H1 (cell line): ENCODE measurements around the gene FNDC10. TPM values are rescaled to one million over a fixed set of nuclear protein-coding genes. Genes with fewer than 3 reads are reported as not detected.

Experiments
- CTCF ChIA-PET: fragments of 300-600 bp; sonication (Branson Sonifier 250); formaldehyde crosslinking; loops from one replicate; lab custom pipeline; 2021; ENCODE audit not compliant: partially characterized antibody; lab: Charles Lee
- POLR2A ChIA-PET: fragments of 300-600 bp; sonication (Branson Sonifier 250); formaldehyde crosslinking; loops from one replicate; lab custom pipeline; 2021; ENCODE audit warnings: inconsistent platforms; ENCODE audit not compliant: partially characterized antibody; lab: Charles Lee
- DNase-seq, 2 experiments: peaks; one replicate each; pipeline versions ENCODE4 v3.0.0 to v3.0.0-alpha.2; 2010 to 2022; ENCODE audit warnings: low spot score in 2 of 2, low read depth in 1 of 2, mixed read lengths in 1 of 2
- FAIRE-seq: peaks from 2 replicates; lab custom pipeline; 2011; peaks lifted over from hg19 to GRCh38; lab: Jason Lieb, UNC
- H2AFZ ChIP-seq: 2 replicates; pipeline ENCODE4 v1.8.1; 2012; ENCODE audit warnings: low read length, inconsistent platforms
- H2AK5ac ChIP-seq: 2 replicates; pipeline ENCODE4 v1.6.1; 2013; ENCODE audit warnings: low read depth, low read length
- H2BK120ac ChIP-seq: replicated peaks from 2 replicates; pipeline ENCODE3; 2013; ENCODE audit warnings: low read depth, low read length, inconsistent platforms
- H2BK12ac ChIP-seq: 2 replicates; pipeline ENCODE4 v1.6.1; 2013; ENCODE audit warnings: low read depth, low read length
- H2BK15ac ChIP-seq: 2 replicates; pipeline ENCODE4 v1.6.1; 2013; ENCODE audit warnings: low read length
- H2BK20ac ChIP-seq: 2 replicates; pipeline ENCODE4 v1.6.1; 2013; ENCODE audit warnings: low read length
- H2BK5ac ChIP-seq: 2 replicates; pipeline ENCODE4 v1.6.1; 2013; ENCODE audit warnings: low read depth, low read length
- H3K14ac ChIP-seq: 2 replicates; pipeline ENCODE4 v1.6.1; 2013; ENCODE audit warnings: inconsistent platforms; ENCODE audit not compliant: insufficient read length
- H3K18ac ChIP-seq: 2 replicates; pipeline ENCODE4 v1.6.1; 2013; ENCODE audit warnings: low read length; ENCODE audit errors: extremely low read depth
- H3K23ac ChIP-seq: 2 replicates; pipeline ENCODE4 v1.6.1; 2013; ENCODE audit warnings: inconsistent platforms; ENCODE audit not compliant: insufficient read length
- H3K23me2 ChIP-seq: 2 replicates; pipeline ENCODE4 v1.6.1; 2013; ENCODE audit warnings: low read depth, low read length
- H3K27ac ChIP-seq: 2 replicates; pipeline ENCODE4 v1.6.1; 2011; ENCODE audit warnings: low read depth, low read length, inconsistent platforms
- H3K27me3 ChIP-seq, 4 experiments: replicated peaks in 1 of 4; 1 replicate in 1 of 4; 2 replicates in 3 of 4; pipeline versions ENCODE4 v1.6.1 to v1.8.1; 2011 to 2013; ENCODE audit warnings: low read length in 3 of 4, mild to moderate bottlenecking in 3 of 4, inconsistent platforms in 2 of 4, mixed read lengths in 2 of 4, moderate library complexity in 1 of 4; ENCODE audit not compliant: control insufficient read depth in 3 of 4, insufficient read depth in 3 of 4; ENCODE audit errors: extremely low read depth in 1 of 4
- H3K36me3 ChIP-seq, 4 experiments: 2 replicates each; pipeline versions ENCODE4 v1.6.1 to v1.8.1; 2011 to 2013; ENCODE audit warnings: mild to moderate bottlenecking in 4 of 4, low read length in 3 of 4, moderate library complexity in 2 of 4, control low read depth in 1 of 4, inconsistent platforms in 1 of 4; ENCODE audit not compliant: insufficient read depth in 4 of 4, control insufficient read depth in 2 of 4
- H3K4ac ChIP-seq: replicated peaks from 2 replicates; pipeline ENCODE3; 2013; ENCODE audit warnings: low read length, low read depth, mixed read lengths, inconsistent platforms; ENCODE audit not compliant: insufficient read length
- H3K4me1 ChIP-seq, 4 experiments: replicated peaks in 1 of 4; 1 replicate in 1 of 4; 2 replicates in 3 of 4; pipeline versions ENCODE4 v1.6.1 to v1.8.1; 2011 to 2013; ENCODE audit warnings: low read length in 3 of 4, inconsistent platforms in 2 of 4, mixed read lengths in 1 of 4; ENCODE audit not compliant: insufficient read depth in 4 of 4, control insufficient read depth in 3 of 4
- H3K4me2 ChIP-seq, 2 experiments: 2 replicates each; pipeline versions ENCODE4 v1.6.1 to v1.8.1; 2011 to 2013; ENCODE audit warnings: low read depth in 2 of 2, low read length in 2 of 2, control low read depth in 1 of 2, inconsistent platforms in 1 of 2, mild to moderate bottlenecking in 1 of 2; ENCODE audit not compliant: insufficient read depth in 1 of 2
- H3K4me3 ChIP-seq, 4 experiments: fragments of 200-600, 300-600 bp in 1 of 4; sonication (generic), shearing (Covaris generic), sonication (Bioruptor Twin) in 1 of 4; 2 replicates each; pipeline versions ENCODE4 v1.5.1 to v1.8.1; 2011 to 2016; ENCODE audit warnings: low read length in 4 of 4, low read depth in 3 of 4, control low read depth in 2 of 4, inconsistent platforms in 2 of 4, mild to moderate bottlenecking in 2 of 4, mixed read lengths in 1 of 4, moderate library complexity in 1 of 4; ENCODE audit not compliant: insufficient read depth in 2 of 4; ENCODE audit errors: extremely low read depth in 1 of 4
- H3K56ac ChIP-seq: replicated peaks from 2 replicates; pipeline ENCODE3; 2013; ENCODE audit warnings: low read depth, mild to moderate bottlenecking, mixed read lengths, low read length, inconsistent platforms; ENCODE audit not compliant: insufficient read length
- H3K79me1 ChIP-seq: 2 replicates; pipeline ENCODE4 v1.6.1; 2013; ENCODE audit warnings: low read depth, low read length, control low read depth
- H3K79me2 ChIP-seq, 2 experiments: 2 replicates each; pipeline versions ENCODE4 v1.6.1 to v1.8.1; 2012 to 2013; ENCODE audit warnings: low read length in 2 of 2, mild to moderate bottlenecking in 2 of 2, inconsistent platforms in 1 of 2; ENCODE audit not compliant: insufficient read depth in 2 of 2, control insufficient read depth in 1 of 2
- H3K9ac ChIP-seq, 4 experiments: replicated peaks in 1 of 4; 1 replicate in 1 of 4; 2 replicates in 3 of 4; pipeline versions ENCODE4 v1.6.1 to v1.8.1; 2011 to 2013; ENCODE audit warnings: low read depth in 3 of 4, low read length in 3 of 4, control low read depth in 2 of 4, mild to moderate bottlenecking in 2 of 4, moderate library complexity in 2 of 4, inconsistent platforms in 1 of 4; ENCODE audit errors: extremely low read depth in 1 of 4
- H3K9me3 ChIP-seq, 2 experiments: 2 replicates each; pipeline versions ENCODE4 v1.6.1 to v1.8.1; 2012 to 2013; ENCODE audit warnings: mild to moderate bottlenecking in 2 of 2, moderate library complexity in 2 of 2, control low read depth in 1 of 2, inconsistent platforms in 1 of 2, low read depth in 1 of 2, low read length in 1 of 2, mixed read lengths in 1 of 2; ENCODE audit not compliant: insufficient read depth in 2 of 2
- H4K20me1 ChIP-seq, 2 experiments: replicated peaks in 1 of 2; 2 replicates each; pipeline versions ENCODE3 to v1.8.1; 2011 to 2013; ENCODE audit warnings: inconsistent platforms in 2 of 2, low read length in 2 of 2, mild to moderate bottlenecking in 1 of 2; ENCODE audit not compliant: insufficient read depth in 2 of 2, control insufficient read depth in 1 of 2
- H4K5ac ChIP-seq: 2 replicates; pipeline ENCODE4 v1.6.1; 2013; ENCODE audit warnings: low read length, low read depth, mixed read lengths, inconsistent platforms; ENCODE audit not compliant: insufficient read length
- H4K8ac ChIP-seq: 2 replicates; pipeline ENCODE4 v1.8.0; 2013; ENCODE audit warnings: mild to moderate bottlenecking, moderate library complexity, low read length, inconsistent platforms; ENCODE audit not compliant: insufficient read depth; ENCODE audit errors: extremely low read depth
- H4K91ac ChIP-seq: replicated peaks from 2 replicates; pipeline ENCODE3; 2013; ENCODE audit warnings: low read length, mixed read lengths, inconsistent platforms; ENCODE audit not compliant: insufficient read length
- BCL11A ChIP-seq, 2 experiments: IDR thresholded peaks; one replicate each; pipeline ENCODE4 v1.6.1; 2011; ENCODE audit warnings: low read depth in 2 of 2, low read length in 2 of 2, mild to moderate bottlenecking in 2 of 2
- CTCF ChIP-seq, 3 experiments: IDR thresholded peaks; 1 replicate in 2 of 3; 2 replicates in 1 of 3; pipeline versions ENCODE4 v1.5.1 to v1.6.1; 2011; ENCODE audit warnings: low read length in 3 of 3, mild to moderate bottlenecking in 3 of 3, inconsistent platforms in 2 of 3, low read depth in 1 of 3, moderate library complexity in 1 of 3; ENCODE audit not compliant: insufficient read depth in 1 of 3; ENCODE audit errors: control extremely low read depth in 1 of 3
- POLR2A ChIP-seq, 2 experiments: IDR thresholded peaks; 1 replicate in 1 of 2; 2 replicates in 1 of 2; pipeline ENCODE4 v1.6.1; 2011; ENCODE audit warnings: low read depth in 2 of 2, low read length in 2 of 2, mild to moderate bottlenecking in 2 of 2; ENCODE audit errors: control extremely low read depth in 1 of 2
- RNF2 ChIP-seq: fragments of 200-900, 300-1000 bp; sonication (generic); IDR thresholded peaks from 2 replicates; pipeline ENCODE4 v1.7.1; 2016; ENCODE audit warnings: borderline replicate concordance, low read depth, mild to moderate bottlenecking, antibody characterized with exemption, low read length; ENCODE audit not compliant: poor library complexity, severe bottlenecking; ENCODE audit errors: missing control alignments
- TEAD4 ChIP-seq: IDR thresholded peaks from 2 replicates; pipeline ENCODE4 v1.6.1; 2012; ENCODE audit warnings: low read depth, low read length, inconsistent platforms, mixed read lengths
- WGBS, 2 experiments: shearing (Covaris generic) in 1 of 2; methylation state at CpG; one replicate each; pipeline versions ENCODE4 v1.1.6 to v1.1.7; 2013 to 2015; ENCODE audit warnings: low lambda C conversion rate in 2 of 2, mixed read lengths in 2 of 2, inconsistent platforms in 1 of 2, low coverage in 1 of 2, missing lambda C conversion rate in 1 of 2; ENCODE audit not compliant: insufficient replicate concordance in 2 of 2, insufficient coverage in 1 of 2, insufficient read length in 1 of 2; ENCODE audit errors: extremely low coverage in 1 of 2, missing lambda C conversion rate in 1 of 2; 5-methylcytosine and 5-hydroxymethylcytosine counted together
- polyA plus RNA-seq, 7 experiments: library from polyadenylated mRNA; depleted of rRNA in 3 of 7; stranded (reverse) in 5 of 7; unstranded in 2 of 7; fragments of >200 nt in 5 of 7; fragments of 200-250 nt in 2 of 7; gene quantifications; 1 replicate in 5 of 7; 2 replicates in 1 of 7; 4 replicates in 1 of 7; pipeline versions ENCODE4 v1.2.1 to v1.2.3, GENCODE V29; 2011 to 2013; ENCODE audit warnings: missing spikeins in 2 of 7, mixed read lengths in 2 of 7
- total RNA-seq: library from RNA; stranded (reverse); fragmentation: NEBNext Ultra II Directional; extraction: Animal tissue kit (Norgen Biotek cat#: 25700); gene quantifications from 2 replicates; pipeline ENCODE4 v1.2.1, GENCODE V29; 2021

Gene FNDC10
- total and polyA plus RNA-seq, 2 of the 8 experiments (the other 6 are each of a cell fraction or from before 2014, with no cell fraction given), result 19.0 to 21.8 TPM

- Histone ChIP-seq H3K23me2 (peaks cover 5% of the 10 kb centered on the region), H3K79me2 (peaks cover 63 to 99% of the 10 kb centered on the region in 2 experiments), H2BK20ac (no peak overlapping the region), H3K4me3 (no peak overlapping the region), H2BK12ac (no peak overlapping the region), H2BK15ac (no peak overlapping the region), H3K4me2 (no peak overlapping the region), H3K4me1 (peaks cover 0 to 6% (median 3%) of the 10 kb centered on the region in 4 experiments; a peak in 2 of 7 replicates), H3K27ac (no peak overlapping the region), H3K27me3 (no peaks in the 10 kb centered on the region), H3K18ac (no peak overlapping the region), H2AK5ac (no peak overlapping the region), H3K4ac (no peak overlapping the region), H4K8ac (no peak overlapping the region; the same call in 1 of the 2 replicates), H4K5ac (no peak overlapping the region), H3K9ac (no peak overlapping the region), H3K23ac (no peak overlapping the region), H2BK120ac (no peak overlapping the region), H3K79me1 (peaks cover 5% of the 10 kb centered on the region), H3K9me3 (no peaks in the 10 kb centered on the region), H2AFZ (no peak overlapping the region), H4K20me1 (peaks cover 30 to 33% of the 10 kb centered on the region in 2 experiments), H3K56ac (no peak overlapping the region), H3K36me3 (peaks cover 4 to 40% (median 11%) of the 10 kb centered on the region in 4 experiments; a peak in 6 of 8 replicates), H4K91ac (no peak overlapping the region), H3K14ac (no peak overlapping the region), H2BK5ac (no peak overlapping the region)
- TF ChIP-seq TEAD4 (no peak), CTCF (IDR thresholded peaks at IDR 0.05; ENCODE audit: control extremely low read depth in 1 of 3, insufficient read depth in 1 of 3, low read depth in 1 of 3, low read length in 3 of 3) (no peak), BCL11A (IDR thresholded peaks at IDR 0.05; ENCODE audit: low read depth in 2 of 2, low read length in 2 of 2) (no peak), POLR2A (IDR thresholded peaks at IDR 0.05; ENCODE audit: control extremely low read depth in 1 of 2, low read depth in 2 of 2, low read length in 2 of 2) (0 out of 3 replicates have a peak, but pooled peaks of 1 of the 2 experiments have one; percentile 17), RNF2 (no peak)
- POLR2A ChIA-PET, result interaction anchor here (0.7 to 21.2 kb wide), 5 partner anchors 9 to 33 kb away, joined by 3 to 367 read pairs (median 8); no protein-coding TSS in a partner anchor
- FAIRE-seq (no peak), DNase-seq (no peak)
- CTCF ChIA-PET, result interaction anchor here (1.5 kb wide), 1 partner anchor 10 kb away, joined by 7 read pairs; no protein-coding TSS in a partner anchor
- WGBS, 2 experiments, result 92% methylated on average over 7 of the region's 7 CpGs; no CpG with 5 or more reads in 1 of the 2 experiments
Measured at GRCh38 chr1:1569341-1569740, 30.6 kb downstream of the FNDC10 start.
